Nephron (organoid): ENCODE results near the gene PCSK7.

ENCODE experiments used
- H3K27ac Mint-ChIP-seq, 3 experiments: 2 replicates each; pipeline ENCODE4 v1.8.0; 2020; ENCODE audit warnings: mixed read lengths in 3 of 3, mild to moderate bottlenecking in 2 of 3, moderate library complexity in 1 of 3
- H3K27me3 Mint-ChIP-seq: 2 replicates; pipeline ENCODE4 v1.8.0; 2021; ENCODE audit warnings: low read depth, mild to moderate bottlenecking, moderate library complexity, mixed read lengths
- H3K36me3 Mint-ChIP-seq: 2 replicates; pipeline ENCODE4 v1.8.0; 2020; ENCODE audit warnings: low read depth, mixed read lengths
- H3K4me1 Mint-ChIP-seq: 2 replicates; pipeline ENCODE4 v1.8.0; 2020; ENCODE audit warnings: mixed read lengths
- H3K4me3 Mint-ChIP-seq, 3 experiments: 2 replicates each; pipeline ENCODE4 v1.8.0; 2020; ENCODE audit warnings: mild to moderate bottlenecking in 3 of 3, mixed read lengths in 3 of 3, moderate library complexity in 2 of 3
- H3K9me3 Mint-ChIP-seq: 2 replicates; pipeline ENCODE4 v1.8.0; 2020; ENCODE audit warnings: mixed read lengths
- CTCF ChIP-seq, 3 experiments: fragments of 200-600 bp; sonication (generic); IDR thresholded peaks; one replicate each; pipeline ENCODE4 v1.5.0; 2021; ENCODE audit warnings: antibody characterized with exemption in 3 of 3; ENCODE audit not compliant: unreplicated experiment in 3 of 3

Gene PCSK7

GRCh38 chr11:117193130-117194020, 38.5 kb downstream of the PCSK7 start:
- peaks cover 13% of the 10 kb centered on the region for H3K4me1 Mint-ChIP-seq
- H3K4me3 Mint-ChIP-seq = no peak overlapping the region
- peaks cover 19% of the 10 kb centered on the region for H3K36me3 Mint-ChIP-seq
- no peaks in the 10 kb centered on the region for H3K27me3 Mint-ChIP-seq
- H3K9me3 Mint-ChIP-seq = no peaks in the 10 kb centered on the region
- H3K27ac Mint-ChIP-seq = no peak overlapping the region
- no peak for TF ChIP-seq CTCF (IDR thresholded peaks at IDR 0.05; ENCODE audit: unreplicated experiment in 3 of 3)

GRCh38 chr11:117192401-117192875, 39.4 kb downstream of the PCSK7 start:
- Mint-ChIP-seq H3K36me3 (peaks cover 23% of the 10 kb centered on the region), H3K4me3 (no peak overlapping the region), H3K9me3 (no peaks in the 10 kb centered on the region), H3K27me3 (no peaks in the 10 kb centered on the region), H3K27ac (no peak overlapping the region), H3K4me1 (peaks cover 3% of the 10 kb centered on the region)
- no peak for TF ChIP-seq CTCF (IDR thresholded peaks at IDR 0.05; ENCODE audit: unreplicated experiment in 3 of 3)

- Mint-ChIP-seq H3K9me3 (no peaks in the 10 kb centered on the region), H3K27ac (no peak overlapping the region), H3K4me1 (no peaks in the 10 kb centered on the region), H3K4me3 (no peak overlapping the region), H3K36me3 (peaks cover 26% of the 10 kb centered on the region), H3K27me3 (no peaks in the 10 kb centered on the region)
- no peak for TF ChIP-seq CTCF (IDR thresholded peaks at IDR 0.05; ENCODE audit: unreplicated experiment in 3 of 3)
Observed at GRCh38 chr11:117191680-117192400, 40.0 kb downstream of the PCSK7 start.

GRCh38 chr11:117189941-117190544, 41.8 kb downstream of the PCSK7 start:
- Mint-ChIP-seq H3K4me1 (no peaks in the 10 kb centered on the region), H3K4me3 (no peak overlapping the region), H3K27ac (no peak overlapping the region), H3K9me3 (no peaks in the 10 kb centered on the region), H3K27me3 (no peaks in the 10 kb centered on the region), H3K36me3 (peaks cover 23% of the 10 kb centered on the region)
- TF ChIP-seq CTCF (IDR thresholded peaks at IDR 0.05; ENCODE audit: unreplicated experiment in 3 of 3) = no peak

GRCh38 chr11:117189191-117189940, 42.5 kb downstream of the PCSK7 start:
- H3K27ac Mint-ChIP-seq = no peak overlapping the region
- no peaks in the 10 kb centered on the region for H3K4me1 Mint-ChIP-seq
- no peak overlapping the region for H3K4me3 Mint-ChIP-seq
- H3K36me3 Mint-ChIP-seq = peaks cover 22% of the 10 kb centered on the region
- TF ChIP-seq CTCF (IDR thresholded peaks at IDR 0.05; ENCODE audit: unreplicated experiment in 3 of 3) = no peak
- no peaks in the 10 kb centered on the region for H3K27me3 Mint-ChIP-seq
- H3K9me3 Mint-ChIP-seq = no peaks in the 10 kb centered on the region
